GM12873 (cell line): ENCODE measurements around the gene CTSA.
A peak's percentile ranks its signal among the peaks of the same experiment; 100 is the strongest.

Experiments
- CTCF ChIP-seq: IDR thresholded peaks from 2 replicates; pipeline ENCODE4 v1.5.1; 2012; ENCODE audit warnings: low read depth, mild to moderate bottlenecking, moderate library complexity, low read length, control low read depth; ENCODE audit not compliant: insufficient read depth; ENCODE audit errors: missing control alignments

The CTSA gene

GRCh38 chr20:45924391-45925261, 33.5 kb downstream of the CTSA start:
- no peak for TF ChIP-seq CTCF

DNA sequence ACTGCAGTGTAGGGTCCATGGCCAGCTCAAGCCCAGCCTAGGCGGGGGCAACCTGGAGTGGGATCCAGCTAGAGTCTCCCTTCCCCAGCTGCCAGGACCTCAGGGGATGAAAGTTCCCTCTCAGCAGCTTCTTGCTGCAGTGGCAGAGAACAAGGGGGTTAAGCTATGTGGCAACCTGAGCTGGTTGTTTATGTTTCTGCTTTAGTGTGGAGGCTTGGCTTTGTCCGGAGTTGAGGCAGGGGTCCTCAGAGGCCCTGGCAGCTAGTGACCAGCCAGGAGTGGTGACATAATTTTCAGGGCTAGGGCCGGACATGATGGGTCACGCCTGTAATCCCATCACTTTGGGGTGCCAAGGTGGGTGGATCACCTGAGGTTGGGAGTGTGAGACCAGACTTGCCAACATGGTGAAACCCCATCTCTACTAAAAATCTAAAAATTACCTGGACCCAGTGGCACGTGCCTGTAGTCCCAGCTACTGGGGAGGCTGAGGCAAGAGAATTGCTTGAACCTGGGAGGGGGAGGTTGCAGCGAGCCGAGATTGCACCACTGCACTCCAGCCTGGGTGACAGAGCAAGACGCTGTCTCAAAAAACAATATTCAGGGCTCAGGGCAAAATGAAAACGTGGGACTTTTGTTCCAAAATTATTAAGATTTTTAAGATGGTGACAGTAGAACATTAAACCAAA, 34.8 kb downstream of the CTSA start:
- TF ChIP-seq CTCF: no peak

DNA sequence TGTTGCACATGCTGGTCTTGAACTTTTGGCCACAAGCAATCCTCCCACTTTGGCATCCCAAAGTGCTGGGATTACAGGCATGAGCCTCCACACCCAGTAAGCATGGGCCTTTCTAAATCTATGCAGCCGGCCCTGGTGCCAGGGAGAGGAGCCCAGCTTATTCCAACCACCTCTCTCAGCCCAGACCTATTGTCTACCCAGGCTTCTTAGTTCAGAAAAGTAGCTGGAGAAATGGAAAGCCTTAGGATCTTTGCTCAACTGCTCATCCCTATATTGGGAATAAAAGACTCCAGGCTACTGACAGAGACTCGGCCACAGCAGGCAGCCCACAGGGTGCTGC, 35.6 kb downstream of the CTSA start:
- no peak for TF ChIP-seq CTCF

DNA sequence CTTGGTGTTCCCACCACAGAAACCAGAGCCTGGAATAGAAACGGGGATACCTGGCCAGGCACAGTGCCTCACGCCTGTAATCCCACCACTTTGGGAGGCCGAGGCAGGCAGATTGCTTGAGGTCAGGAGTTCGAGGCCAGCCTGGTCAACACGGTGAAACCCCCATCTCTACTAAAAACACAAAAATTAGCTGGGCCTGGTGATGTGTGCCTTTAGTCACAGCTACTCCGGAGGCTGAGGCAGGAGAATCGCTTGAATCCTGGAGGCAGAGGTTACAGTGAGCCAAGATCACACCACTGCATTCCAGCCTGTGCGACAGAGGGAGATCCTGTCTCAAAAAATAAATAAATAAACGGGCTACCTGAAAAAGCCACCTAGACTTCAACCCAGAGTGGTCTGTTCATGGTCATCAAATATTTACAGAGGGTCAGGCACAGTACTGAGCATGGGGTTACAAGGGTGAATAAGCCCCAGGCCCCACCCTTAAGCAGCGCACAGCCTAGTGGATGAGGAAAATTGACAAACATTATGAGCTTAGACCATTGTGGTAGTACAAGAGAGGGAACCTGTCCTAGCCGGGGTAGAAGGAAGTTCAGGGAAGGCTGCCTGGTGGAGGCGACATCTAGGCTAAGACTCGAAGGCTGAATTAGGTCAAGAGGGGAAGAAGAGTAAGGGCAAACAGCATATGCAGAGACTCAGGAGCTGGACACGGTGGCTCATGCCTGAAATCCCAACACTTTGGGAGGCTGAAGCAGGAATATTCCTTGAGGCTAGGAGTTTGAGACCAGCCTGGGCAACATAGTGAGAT, 36.1 kb downstream of the CTSA start:
- no peak for TF ChIP-seq CTCF

- peak; percentile 48 for TF ChIP-seq CTCF
Observed at GRCh38 chr20:45933266-45934045, 42.3 kb downstream of the CTSA start.

DNA sequence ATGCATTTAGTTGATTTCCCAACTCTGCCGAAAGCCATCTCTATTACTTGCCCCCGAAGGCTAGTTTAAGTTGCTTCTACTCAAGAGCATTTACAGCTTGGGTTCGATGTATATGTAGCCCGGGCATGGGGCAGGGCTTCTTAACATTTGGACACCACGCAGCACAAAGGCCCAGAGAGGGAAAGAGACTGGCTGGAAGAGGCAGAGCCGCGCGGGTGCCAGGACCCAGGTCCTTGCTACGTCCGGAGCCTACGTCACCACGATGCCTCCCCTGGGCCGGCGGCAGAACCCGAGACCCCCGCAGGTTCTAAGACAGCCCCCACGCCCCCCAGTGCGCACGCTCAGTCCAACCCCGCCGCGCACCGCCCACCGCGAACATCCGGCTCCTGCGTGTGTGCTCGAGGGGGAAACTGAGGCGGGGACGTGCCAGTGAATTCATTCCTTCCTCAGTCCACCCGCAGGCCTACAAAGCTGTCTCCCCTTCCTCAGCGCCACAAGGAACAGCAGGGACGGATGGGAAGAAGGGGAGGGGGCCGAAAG, 43.0 kb downstream of the CTSA start:
- TF ChIP-seq CTCF: no peak
